ENCODE data around the gene CAPN6.

The CAPN6 gene

GRCh38 chrX:111216293-111216801 lies 53.9 kb downstream of the CAPN6 start:
- H2BK15ac ChIP-seq (ENCODE audit: low read length) = no peak overlapping the region
- H3K4me3 ChIP-seq (ENCODE audit: low read length in 2 of 2) = no peak overlapping the region
- WGBS, 2 donors (ENCODE audit: extremely low coverage in 2 of 2, insufficient read length in 2 of 2, insufficient replicate concordance in 1 of 2) = no CpG with 5 or more reads among the region's 6 CpGs
- H3K4ac ChIP-seq (ENCODE audit: low read length) = no peak overlapping the region
- no peak overlapping the region for H3K23ac ChIP-seq (ENCODE audit: low read depth, low read length, poor library complexity)
- no peak overlapping the region for H3K9ac ChIP-seq (ENCODE audit: low read depth, low read length, poor library complexity)
- H3K27me3 ChIP-seq (ENCODE audit: control insufficient read depth in 3 of 3, insufficient read depth in 3 of 3, low read depth in 1 of 3, low read length in 3 of 3) = peaks cover 0 to 8% (median 0%) of the 10 kb centered on the region in 3 experiments
- no peak overlapping the region for H3K27ac ChIP-seq (replicated peaks; ENCODE audit: low read length)
- no peaks in the 10 kb centered on the region for H3K79me1 ChIP-seq (ENCODE audit: low read depth, low read length)
- no peak overlapping the region for H3K14ac ChIP-seq (ENCODE audit: low read length)
- H3K18ac ChIP-seq (ENCODE audit: low read length) = no peak overlapping the region
- no peaks in the 10 kb centered on the region for H3K9me3 ChIP-seq (replicated peaks in 1 of 2; ENCODE audit: control insufficient read depth in 2 of 2, insufficient read depth in 1 of 2, low read depth in 1 of 2, low read length in 2 of 2)
- H2AFZ ChIP-seq (ENCODE audit: low read length) = no peak overlapping the region
- DNase-seq (ENCODE audit: low spot score) = no peak
- H2BK5ac ChIP-seq (ENCODE audit: low read length) = no peak overlapping the region
- no peak overlapping the region for H4K91ac ChIP-seq (ENCODE audit: low read depth, low read length, poor library complexity)
- H2BK12ac ChIP-seq (ENCODE audit: low read length) = no peak overlapping the region
- H4K8ac ChIP-seq (ENCODE audit: low read depth, low read length) = no peak overlapping the region
- no peak overlapping the region for H2AK5ac ChIP-seq (ENCODE audit: low read depth, low read length)
- H3K4me1 ChIP-seq (ENCODE audit: control insufficient read depth in 2 of 2, insufficient read depth in 1 of 2, low read depth in 1 of 2, low read length in 2 of 2) = peaks cover 0 to 2% of the 10 kb centered on the region in 2 donors
- H3K36me3 ChIP-seq (replicated peaks in 1 of 2; ENCODE audit: control insufficient read depth in 2 of 2, insufficient read depth in 2 of 2, low read length in 2 of 2) = no peaks in the 10 kb centered on the region
- H2BK120ac ChIP-seq (ENCODE audit: low read depth, low read length) = no peak overlapping the region
- H3K4me2 ChIP-seq (ENCODE audit: insufficient read depth, low read length, poor library complexity, severe bottlenecking) = no peak overlapping the region

DNA sequence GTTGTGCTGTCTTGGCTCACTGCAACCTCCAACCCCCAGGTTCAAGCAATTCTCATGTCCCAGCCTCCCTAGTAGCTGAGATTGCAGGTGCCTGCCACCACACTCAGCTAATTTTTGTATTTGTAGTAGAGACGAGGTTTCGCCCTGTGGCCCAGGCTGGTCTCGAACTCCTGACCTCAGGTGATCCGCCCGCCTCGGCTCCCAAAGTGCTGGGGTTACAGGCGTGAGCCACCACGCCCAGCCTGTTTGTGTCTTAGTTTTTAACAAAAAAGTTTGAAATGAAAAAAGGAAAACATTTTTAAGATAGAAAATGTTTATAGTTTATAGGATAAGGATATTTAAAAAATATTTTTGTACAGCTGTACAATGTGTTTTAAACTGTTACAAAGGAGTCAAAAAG lies 62.4 kb downstream of the CAPN6 start:
- Histone ChIP-seq H3K4me1 (ENCODE audit: control insufficient read depth in 2 of 2, insufficient read depth in 1 of 2, low read depth in 1 of 2, low read length in 2 of 2) (no peaks in the 10 kb centered on the region), H2BK5ac (ENCODE audit: low read length) (no peak overlapping the region), H2AK5ac (ENCODE audit: low read depth, low read length) (no peak overlapping the region), H3K4ac (ENCODE audit: low read length) (no peak overlapping the region), H3K18ac (ENCODE audit: low read length) (no peak overlapping the region), H3K79me1 (ENCODE audit: low read depth, low read length) (no peaks in the 10 kb centered on the region), H2AFZ (ENCODE audit: low read length) (no peak overlapping the region), H3K9me3 (replicated peaks in 1 of 2; ENCODE audit: control insufficient read depth in 2 of 2, insufficient read depth in 1 of 2, low read depth in 1 of 2, low read length in 2 of 2) (no peaks in the 10 kb centered on the region), H3K27me3 (ENCODE audit: control insufficient read depth in 3 of 3, insufficient read depth in 3 of 3, low read depth in 1 of 3, low read length in 3 of 3) (peaks cover 0 to 5% (median 0%) of the 10 kb centered on the region in 3 experiments), H3K27ac (replicated peaks; ENCODE audit: low read length) (no peak overlapping the region), H4K91ac (ENCODE audit: low read depth, low read length, poor library complexity) (no peak overlapping the region), H3K23ac (ENCODE audit: low read depth, low read length, poor library complexity) (no peak overlapping the region), H4K8ac (ENCODE audit: low read depth, low read length) (no peak overlapping the region), H2BK12ac (ENCODE audit: low read length) (no peak overlapping the region), H3K9ac (ENCODE audit: low read depth, low read length, poor library complexity) (no peak overlapping the region), H3K4me2 (ENCODE audit: insufficient read depth, low read length, poor library complexity, severe bottlenecking) (no peak overlapping the region), H3K36me3 (replicated peaks in 1 of 2; ENCODE audit: control insufficient read depth in 2 of 2, insufficient read depth in 2 of 2, low read length in 2 of 2) (no peaks in the 10 kb centered on the region), H3K4me3 (ENCODE audit: low read length in 2 of 2) (no peak overlapping the region), H2BK15ac (ENCODE audit: low read length) (no peak overlapping the region), H2BK120ac (ENCODE audit: low read depth, low read length) (no peak overlapping the region), H3K14ac (ENCODE audit: low read length) (no peak overlapping the region)
- DNase-seq (ENCODE audit: low spot score) = no peak
- whole genome bisulfite sequencing, 2 donors (ENCODE audit: extremely low coverage in 2 of 2, insufficient read length in 2 of 2, insufficient replicate concordance in 1 of 2) = no CpG with 5 or more reads among the region's 8 CpGs

DNA sequence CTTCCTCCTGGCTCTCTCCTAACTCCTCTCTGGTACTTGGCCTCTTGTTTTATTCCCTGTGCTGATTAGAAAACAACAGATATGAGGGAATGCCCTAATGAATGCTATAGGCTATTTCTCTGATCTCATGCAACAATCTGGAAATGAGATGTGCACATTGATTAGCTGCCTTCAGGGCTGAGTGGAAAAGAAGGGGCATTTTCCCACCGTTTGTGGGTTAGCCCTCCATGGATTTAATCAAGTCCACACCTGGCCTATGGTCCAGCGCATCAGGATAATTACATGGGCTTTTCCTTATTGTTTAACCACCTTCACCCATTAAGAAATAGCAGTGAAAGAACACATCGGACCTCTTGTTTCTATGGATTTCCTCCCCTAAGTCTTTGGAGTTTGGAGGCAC lies 70.0 kb downstream of the CAPN6 start:
- H3K79me1 ChIP-seq (ENCODE audit: low read depth, low read length) = no peaks in the 10 kb centered on the region

GRCh38 chrX:111199505-111199904 lies 70.8 kb downstream of the CAPN6 start:
- H3K27ac ChIP-seq (replicated peaks; ENCODE audit: low read length) = no peak overlapping the region
- no peak overlapping the region for H2BK12ac ChIP-seq (ENCODE audit: low read length)
- no peak overlapping the region for H4K8ac ChIP-seq (ENCODE audit: low read depth, low read length)
- H3K36me3 ChIP-seq (replicated peaks in 1 of 2; ENCODE audit: control insufficient read depth in 2 of 2, insufficient read depth in 2 of 2, low read length in 2 of 2) = no peaks in the 10 kb centered on the region
- no peak overlapping the region for H3K4me3 ChIP-seq (ENCODE audit: low read length in 2 of 2)
- no peak overlapping the region for H3K18ac ChIP-seq (ENCODE audit: low read length)
- H3K23ac ChIP-seq (ENCODE audit: low read depth, low read length, poor library complexity) = no peak overlapping the region
- H2BK120ac ChIP-seq (ENCODE audit: low read depth, low read length) = no peak overlapping the region
- no peak overlapping the region for H3K14ac ChIP-seq (ENCODE audit: low read length)
- H3K9me3 ChIP-seq (replicated peaks in 1 of 2; ENCODE audit: control insufficient read depth in 2 of 2, insufficient read depth in 1 of 2, low read depth in 1 of 2, low read length in 2 of 2) = no peaks in the 10 kb centered on the region
- no peak overlapping the region for H2BK5ac ChIP-seq (ENCODE audit: low read length)
- no peak overlapping the region for H2AFZ ChIP-seq (ENCODE audit: low read length)
- no peak overlapping the region for H2BK15ac ChIP-seq (ENCODE audit: low read length)
- DNase-seq (ENCODE audit: low spot score) = no peak
- H2AK5ac ChIP-seq (ENCODE audit: low read depth, low read length) = no peak overlapping the region
- no peak overlapping the region for H3K4ac ChIP-seq (ENCODE audit: low read length)
- H3K79me1 ChIP-seq (ENCODE audit: low read depth, low read length) = no peaks in the 10 kb centered on the region
- H3K27me3 ChIP-seq (ENCODE audit: control insufficient read depth in 3 of 3, insufficient read depth in 3 of 3, low read depth in 1 of 3, low read length in 3 of 3) = peaks cover 0 to 4% (median 0%) of the 10 kb centered on the region in 3 experiments
- H3K4me1 ChIP-seq (ENCODE audit: control insufficient read depth in 2 of 2, insufficient read depth in 1 of 2, low read depth in 1 of 2, low read length in 2 of 2) = peaks cover 0 to 2% of the 10 kb centered on the region in 2 donors
- H4K91ac ChIP-seq (ENCODE audit: low read depth, low read length, poor library complexity) = no peak overlapping the region
- H3K4me2 ChIP-seq (ENCODE audit: insufficient read depth, low read length, poor library complexity, severe bottlenecking) = no peak overlapping the region
- WGBS, 2 donors (ENCODE audit: extremely low coverage in 2 of 2, insufficient read length in 2 of 2, insufficient replicate concordance in 1 of 2) = no CpG with 5 or more reads among the region's 2 CpGs
- no peak overlapping the region for H3K9ac ChIP-seq (ENCODE audit: low read depth, low read length, poor library complexity)

More for the DNA sequence above, 70.0 kb downstream of the CAPN6 start:
- Histone ChIP-seq H3K27me3 (ENCODE audit: control insufficient read depth in 3 of 3, insufficient read depth in 3 of 3, low read depth in 1 of 3, low read length in 3 of 3) (peaks cover 0 to 4% (median 0%) of the 10 kb centered on the region in 3 experiments), H2BK15ac (ENCODE audit: low read length) (no peak overlapping the region), H2BK120ac (ENCODE audit: low read depth, low read length) (no peak overlapping the region), H3K4ac (ENCODE audit: low read length) (no peak overlapping the region), H3K9ac (ENCODE audit: low read depth, low read length, poor library complexity) (no peak overlapping the region), H3K23ac (ENCODE audit: low read depth, low read length, poor library complexity) (no peak overlapping the region), H3K27ac (replicated peaks; ENCODE audit: low read length) (no peak overlapping the region), H3K9me3 (replicated peaks in 1 of 2; ENCODE audit: control insufficient read depth in 2 of 2, insufficient read depth in 1 of 2, low read depth in 1 of 2, low read length in 2 of 2) (no peaks in the 10 kb centered on the region), H3K4me3 (ENCODE audit: low read length in 2 of 2) (no peak overlapping the region), H2AFZ (ENCODE audit: low read length) (no peak overlapping the region), H4K8ac (ENCODE audit: low read depth, low read length) (no peak overlapping the region), H3K14ac (ENCODE audit: low read length) (no peak overlapping the region), H3K4me2 (ENCODE audit: insufficient read depth, low read length, poor library complexity, severe bottlenecking) (no peak overlapping the region), H3K4me1 (ENCODE audit: control insufficient read depth in 2 of 2, insufficient read depth in 1 of 2, low read depth in 1 of 2, low read length in 2 of 2) (peaks cover 0 to 2% of the 10 kb centered on the region in 2 donors), H3K18ac (ENCODE audit: low read length) (no peak overlapping the region), H3K36me3 (replicated peaks in 1 of 2; ENCODE audit: control insufficient read depth in 2 of 2, insufficient read depth in 2 of 2, low read length in 2 of 2) (no peaks in the 10 kb centered on the region), H2BK5ac (ENCODE audit: low read length) (no peak overlapping the region), H2BK12ac (ENCODE audit: low read length) (no peak overlapping the region), H2AK5ac (ENCODE audit: low read depth, low read length) (no peak overlapping the region), H4K91ac (ENCODE audit: low read depth, low read length, poor library complexity) (no peak overlapping the region)
- DNase-seq (ENCODE audit: low spot score) = no peak
- WGBS, 2 donors (ENCODE audit: extremely low coverage in 2 of 2, insufficient read length in 2 of 2, insufficient replicate concordance in 1 of 2) = no CpG with 5 or more reads among the region's 3 CpGs

Measured in neuronal stem cell (in vitro differentiated cells).